ENCODE results near the gene KCNQ1. TPM values are rescaled to one million over a fixed set of nuclear protein-coding genes. Genes with fewer than 3 reads are reported as not detected.

KCNQ1 gene
- total and polyA plus RNA-seq, 2 donors: 6.3 to 9.1 TPM

- DNase-seq (ENCODE audit: extremely low spot score): no peak
- Histone ChIP-seq H3K27ac (ENCODE audit: low read depth) (no peak overlapping the region), H3K4me3 (ENCODE audit: low read depth, low read length) (no peak overlapping the region), H3K36me3 (ENCODE audit: insufficient read depth) (no peaks in the 10 kb centered on the region), H3K4me1 (ENCODE audit: insufficient read depth) (no peaks in the 10 kb centered on the region)
- 86% methylated on average over 31 of the region's 31 CpGs for WGBS
These were observed 89.5 kb downstream of the KCNQ1 start for GRCh38 chr11:2534134-2534956.

GRCh38 chr11:2534957-2535672 is 90.3 kb downstream of the KCNQ1 start:
- H3K4me3 ChIP-seq (ENCODE audit: low read depth, low read length): no peak overlapping the region
- WGBS: 93% methylated on average over 15 of the region's 15 CpGs
- no peak overlapping the region for H3K27ac ChIP-seq (ENCODE audit: low read depth)
- no peaks in the 10 kb centered on the region for H3K36me3 ChIP-seq (ENCODE audit: insufficient read depth)
- no peak for DNase-seq (ENCODE audit: extremely low spot score)
- no peaks in the 10 kb centered on the region for H3K4me1 ChIP-seq (ENCODE audit: insufficient read depth)

GRCh38 chr11:2535673-2536439 is 91.0 kb downstream of the KCNQ1 start:
- Histone ChIP-seq H3K27ac (ENCODE audit: low read depth) (no peak overlapping the region), H3K36me3 (ENCODE audit: insufficient read depth) (no peaks in the 10 kb centered on the region), H3K4me3 (ENCODE audit: low read depth, low read length) (no peak overlapping the region), H3K4me1 (ENCODE audit: insufficient read depth) (no peaks in the 10 kb centered on the region)
- DNase-seq (ENCODE audit: extremely low spot score): no peak
- 88% methylated on average over 27 of the region's 27 CpGs for WGBS

- H3K36me3 ChIP-seq (ENCODE audit: insufficient read depth): no peaks in the 10 kb centered on the region
- H3K4me1 ChIP-seq (ENCODE audit: insufficient read depth): no peaks in the 10 kb centered on the region
- H3K27ac ChIP-seq (ENCODE audit: low read depth): no peak overlapping the region
- H3K4me3 ChIP-seq (ENCODE audit: low read depth, low read length): no peak overlapping the region
- no peak for DNase-seq (ENCODE audit: extremely low spot score)
- WGBS: 96% methylated on average over 19 of the region's 19 CpGs
These were observed 91.7 kb downstream of the KCNQ1 start for GRCh38 chr11:2536440-2536989.

- WGBS: 90% methylated on average over 9 of the region's 9 CpGs
- Histone ChIP-seq H3K4me3 (ENCODE audit: low read depth, low read length) (no peak overlapping the region), H3K27ac (ENCODE audit: low read depth) (no peak overlapping the region), H3K4me1 (ENCODE audit: insufficient read depth) (no peaks in the 10 kb centered on the region), H3K36me3 (ENCODE audit: insufficient read depth) (no peaks in the 10 kb centered on the region)
- DNase-seq (ENCODE audit: extremely low spot score): no peak
These were observed 92.3 kb downstream of the KCNQ1 start for GRCh38 chr11:2537010-2537705.

GRCh38 chr11:2537896-2538724 is 93.3 kb downstream of the KCNQ1 start:
- Histone ChIP-seq H3K4me1 (ENCODE audit: insufficient read depth) (no peaks in the 10 kb centered on the region), H3K36me3 (ENCODE audit: insufficient read depth) (no peaks in the 10 kb centered on the region), H3K27ac (ENCODE audit: low read depth) (no peak overlapping the region), H3K4me3 (ENCODE audit: low read depth, low read length) (no peak overlapping the region)
- DNase-seq (ENCODE audit: extremely low spot score): no peak
- WGBS: 78% methylated on average over 27 of the region's 27 CpGs

GRCh38 chr11:2538951-2539350 is 94.1 kb downstream of the KCNQ1 start:
- H3K4me3 ChIP-seq (ENCODE audit: low read depth, low read length): no peak overlapping the region
- H3K27ac ChIP-seq (ENCODE audit: low read depth): no peak overlapping the region
- H3K36me3 ChIP-seq (ENCODE audit: insufficient read depth): no peaks in the 10 kb centered on the region
- H3K4me1 ChIP-seq (ENCODE audit: insufficient read depth): no peaks in the 10 kb centered on the region
- 96% methylated on average over 12 of the region's 12 CpGs for WGBS
- no peak for DNase-seq (ENCODE audit: extremely low spot score)

GRCh38 chr11:2539371-2540222 is 94.8 kb downstream of the KCNQ1 start:
- Histone ChIP-seq H3K36me3 (ENCODE audit: insufficient read depth) (no peaks in the 10 kb centered on the region), H3K4me3 (ENCODE audit: low read depth, low read length) (no peak overlapping the region), H3K4me1 (ENCODE audit: insufficient read depth) (no peaks in the 10 kb centered on the region), H3K27ac (ENCODE audit: low read depth) (no peak overlapping the region)
- DNase-seq (ENCODE audit: extremely low spot score): no peak
- 92% methylated on average over 34 of the region's 34 CpGs for WGBS

GRCh38 chr11:2540223-2540991 is 95.6 kb downstream of the KCNQ1 start:
- H3K4me1 ChIP-seq (ENCODE audit: insufficient read depth): no peaks in the 10 kb centered on the region
- H3K4me3 ChIP-seq (ENCODE audit: low read depth, low read length): no peak overlapping the region
- DNase-seq (ENCODE audit: extremely low spot score): no peak
- H3K36me3 ChIP-seq (ENCODE audit: insufficient read depth): no peaks in the 10 kb centered on the region
- no peak overlapping the region for H3K27ac ChIP-seq (ENCODE audit: low read depth)
- WGBS: 94% methylated on average over 16 of the region's 16 CpGs

GRCh38 chr11:2540992-2541680 is 96.3 kb downstream of the KCNQ1 start:
- Histone ChIP-seq H3K36me3 (ENCODE audit: insufficient read depth) (no peaks in the 10 kb centered on the region), H3K4me3 (ENCODE audit: low read depth, low read length) (no peak overlapping the region), H3K27ac (ENCODE audit: low read depth) (no peak overlapping the region), H3K4me1 (ENCODE audit: insufficient read depth) (no peaks in the 10 kb centered on the region)
- no peak for DNase-seq (ENCODE audit: extremely low spot score)
- 88% methylated on average over 27 of the region's 27 CpGs for WGBS

- Histone ChIP-seq H3K27ac (ENCODE audit: low read depth) (no peak overlapping the region), H3K36me3 (ENCODE audit: insufficient read depth) (no peaks in the 10 kb centered on the region), H3K4me1 (ENCODE audit: insufficient read depth) (no peaks in the 10 kb centered on the region), H3K4me3 (ENCODE audit: low read depth, low read length) (no peak overlapping the region)
- 89% methylated on average over 14 of the region's 14 CpGs for WGBS
- DNase-seq (ENCODE audit: extremely low spot score): no peak
These were observed 97.1 kb downstream of the KCNQ1 start for GRCh38 chr11:2541881-2542361.

Data from urinary bladder (tissue), 4 donors.